Measurements from ENCODE around the gene OCIAD2.
"Not testable (repeated sequence)": the region's sequence is repeated elsewhere in the genome, so short reads cannot be mapped to it uniquely, and the experiment has no call there.

The OCIAD2 gene

DNA sequence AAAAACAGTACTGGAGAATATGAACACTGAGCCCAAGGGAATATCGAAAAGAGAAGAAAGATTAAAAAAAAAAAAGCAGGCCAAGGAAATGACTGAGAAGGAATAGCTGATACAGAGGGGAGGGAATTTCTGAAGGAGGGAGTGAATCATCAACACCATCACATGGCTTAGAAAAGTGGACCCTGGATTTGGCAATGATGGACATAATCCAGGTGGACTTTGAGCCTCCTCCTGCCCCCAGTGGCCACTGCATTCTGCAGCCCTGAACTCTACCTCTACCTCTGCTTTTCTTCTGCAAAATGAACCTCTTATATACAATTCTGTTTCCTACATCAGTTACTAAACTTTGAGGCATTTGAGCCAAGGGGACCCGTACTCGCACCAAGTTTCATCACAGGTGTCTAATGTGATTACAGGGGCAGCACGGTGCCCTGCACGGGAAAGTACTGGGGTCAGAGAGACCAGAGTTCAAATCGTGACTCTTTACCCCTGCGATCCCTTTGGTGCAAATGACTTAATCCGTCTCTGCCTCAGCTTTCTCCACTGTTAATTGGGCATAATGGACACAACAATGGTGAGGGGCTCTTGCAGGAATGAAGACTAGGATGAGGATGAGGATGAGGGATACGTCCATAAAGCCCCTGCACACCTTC, 1.1 kb downstream of the OCIAD2 start:
- no peak for DNase-seq

DNA sequence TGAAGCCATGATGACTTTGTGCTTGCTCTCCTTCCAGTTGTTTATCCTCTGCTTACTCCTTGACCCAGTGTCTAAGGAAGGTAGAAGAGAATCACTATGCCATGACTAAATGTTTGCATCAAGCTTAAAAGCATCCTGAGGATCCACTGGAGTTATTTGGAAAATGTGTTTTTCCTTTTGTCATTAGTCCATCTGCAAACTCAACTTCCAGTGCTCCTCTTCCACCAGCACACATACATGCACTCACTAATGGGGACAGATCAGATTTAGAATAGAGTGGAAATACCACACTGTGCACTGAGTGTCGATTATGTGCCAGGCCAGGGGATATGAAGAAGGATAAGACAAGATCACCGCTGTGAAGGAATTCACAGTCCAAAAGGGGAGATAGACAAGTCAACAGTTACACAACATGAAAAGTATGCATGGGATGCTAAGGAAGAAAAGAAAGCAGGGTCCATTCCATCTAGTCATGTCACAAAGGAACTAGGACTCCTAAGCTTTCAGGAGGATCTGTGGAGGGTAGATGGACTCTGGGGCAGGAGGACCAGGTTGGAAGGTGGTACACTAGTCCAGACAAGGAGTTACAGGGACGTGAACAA, 1.9 kb downstream of the OCIAD2 start:
- no peak for DNase-seq

DNA sequence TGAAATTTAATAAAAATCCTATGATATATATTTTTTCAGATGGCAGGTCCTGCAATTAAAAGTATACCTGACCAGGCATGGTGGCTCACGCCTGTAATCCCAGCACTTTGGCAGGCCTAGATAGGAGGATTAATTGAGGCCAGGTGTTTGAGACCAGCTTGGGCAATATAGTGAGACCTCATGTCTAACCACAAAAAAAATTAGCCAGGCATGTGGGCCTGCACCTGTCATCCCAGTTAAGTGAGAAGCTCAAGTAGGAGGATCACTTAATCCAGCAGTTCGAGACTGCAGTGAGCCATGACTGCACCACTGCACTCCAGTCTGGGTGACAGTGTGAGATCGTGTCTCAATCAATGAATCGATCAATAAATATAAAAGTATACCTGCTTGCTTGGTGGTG, 2.5 kb downstream of the OCIAD2 start:
- no peak for DNase-seq

DNA sequence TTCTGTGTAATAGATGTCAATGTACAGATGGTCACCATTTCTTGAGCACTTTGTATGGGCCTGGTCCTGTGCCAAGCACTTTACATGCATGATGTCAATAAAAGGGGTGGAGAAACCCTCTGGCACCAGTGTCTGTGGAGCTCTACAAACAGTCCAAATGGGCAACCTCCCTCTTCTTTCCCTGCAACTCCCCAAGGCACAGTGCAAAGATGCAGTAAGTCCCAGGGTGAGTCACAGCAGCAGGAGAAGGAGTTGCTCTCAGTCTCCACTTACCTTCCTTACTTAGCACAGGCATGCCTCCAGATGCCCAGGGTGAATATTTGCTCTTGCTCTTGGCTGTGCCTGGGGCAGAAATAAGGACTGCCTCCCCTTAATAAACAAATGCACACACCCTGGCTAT, 4.3 kb downstream of the OCIAD2 start:
- DNase-seq: no peak

DNA sequence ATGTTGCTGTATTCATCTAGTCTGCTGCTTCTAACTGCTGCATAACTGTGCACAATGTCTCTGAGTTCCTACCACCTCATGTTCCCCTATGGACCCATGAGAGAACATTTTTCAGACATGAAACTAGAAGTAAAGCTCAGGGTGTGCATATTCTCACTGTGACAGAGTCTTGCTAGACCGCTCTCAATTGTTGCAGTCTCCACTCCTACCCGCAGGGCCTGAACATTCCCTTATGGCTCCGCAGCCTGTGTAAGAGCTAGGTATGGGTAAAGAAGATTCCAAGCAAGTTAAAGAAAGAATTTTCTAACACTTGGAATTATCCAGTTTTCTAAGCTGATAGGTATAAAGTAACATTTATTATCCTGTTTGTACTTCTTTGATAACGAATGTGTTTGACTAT, 5.4 kb downstream of the OCIAD2 start:
- no peak for DNase-seq

DNA sequence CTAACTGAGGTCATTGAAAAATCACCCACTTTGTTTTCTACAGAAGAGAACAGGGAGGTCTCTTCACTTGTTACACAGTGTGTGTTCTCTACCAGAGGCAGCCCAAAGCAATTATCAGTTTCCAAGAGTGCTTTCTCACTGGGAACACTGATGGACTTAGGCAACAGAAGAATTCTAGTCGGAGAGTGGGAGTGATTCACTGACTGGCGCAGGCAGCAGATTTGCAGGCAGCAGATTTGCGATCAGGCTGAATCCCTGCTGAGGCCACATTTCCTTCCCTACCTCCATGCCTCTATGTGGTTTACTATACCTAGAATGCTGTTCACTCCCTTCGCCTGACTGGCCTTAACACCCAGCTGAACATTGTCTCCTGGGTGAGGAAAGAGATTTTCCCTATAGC, 6.6 kb downstream of the OCIAD2 start:
- DNase-seq: no peak

DNA sequence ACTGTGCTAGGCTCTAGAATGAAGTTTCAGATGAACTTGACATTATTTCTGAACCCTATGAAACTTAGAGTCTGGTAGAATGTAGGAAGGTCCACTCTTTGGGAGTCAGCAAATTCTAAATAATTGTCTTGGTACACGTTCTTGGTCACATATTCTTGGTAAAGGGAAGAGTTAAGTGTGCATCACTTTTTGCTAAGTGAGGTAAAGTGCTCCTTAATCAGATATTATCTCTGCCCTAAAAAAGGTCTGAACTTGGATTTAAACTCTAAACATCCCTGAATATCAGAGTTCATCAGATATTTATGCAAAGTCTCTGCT, 7.2 kb downstream of the OCIAD2 start:
- DNase-seq: no peak

DNA sequence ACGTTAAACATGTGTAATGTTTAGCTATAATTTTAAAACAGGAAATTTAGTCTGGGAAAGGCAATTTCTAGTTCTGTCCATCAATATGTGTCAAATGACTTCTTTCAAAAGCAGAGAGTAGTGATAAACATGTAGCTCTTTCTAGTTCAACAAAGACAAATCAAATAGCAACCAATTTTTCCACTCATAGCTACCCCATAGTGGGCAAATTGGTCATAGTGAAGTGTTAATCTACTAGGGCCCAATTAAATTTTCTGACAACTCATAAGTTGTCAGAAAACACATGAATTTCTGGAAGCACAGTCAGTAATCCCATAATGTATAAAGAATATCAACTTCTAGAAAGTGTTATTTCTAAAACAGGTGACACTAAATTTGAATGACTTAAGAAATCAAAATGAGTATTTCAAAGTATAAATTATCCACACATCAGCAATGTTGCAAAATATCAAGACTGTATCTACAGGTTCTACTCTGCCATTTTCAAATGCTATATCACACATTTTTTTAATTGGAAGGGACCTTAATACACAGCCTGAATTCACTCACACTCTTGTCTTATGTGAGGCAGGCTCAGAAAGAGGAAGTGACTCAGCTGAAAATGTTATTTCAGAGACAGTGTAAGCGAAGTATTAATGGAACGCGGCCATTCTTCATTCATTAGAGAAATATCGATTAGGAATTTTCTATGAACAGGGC, 7.7 kb downstream of the OCIAD2 start:
- DNase-seq: no peak

DNA sequence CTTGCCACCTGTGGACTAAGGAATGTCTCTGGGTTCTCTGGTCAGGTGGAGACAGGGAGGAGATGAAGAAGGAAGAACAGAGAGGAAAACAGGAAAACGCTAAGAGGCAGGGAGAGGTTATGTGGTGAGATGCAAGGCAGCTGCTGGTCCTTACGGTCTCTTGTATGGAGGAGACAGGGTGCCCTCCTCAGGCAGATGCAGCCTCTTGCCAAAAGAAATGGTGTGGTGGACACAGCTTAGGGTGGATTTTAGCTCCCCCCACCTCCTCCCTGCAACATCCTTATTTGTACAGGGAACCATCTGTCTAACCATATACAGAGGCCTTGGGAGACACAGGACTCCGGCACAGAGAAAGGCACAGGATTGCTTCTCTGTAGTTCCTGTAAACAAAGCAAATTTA, 9.7 kb downstream of the OCIAD2 start:
- no peak for DNase-seq

DNA sequence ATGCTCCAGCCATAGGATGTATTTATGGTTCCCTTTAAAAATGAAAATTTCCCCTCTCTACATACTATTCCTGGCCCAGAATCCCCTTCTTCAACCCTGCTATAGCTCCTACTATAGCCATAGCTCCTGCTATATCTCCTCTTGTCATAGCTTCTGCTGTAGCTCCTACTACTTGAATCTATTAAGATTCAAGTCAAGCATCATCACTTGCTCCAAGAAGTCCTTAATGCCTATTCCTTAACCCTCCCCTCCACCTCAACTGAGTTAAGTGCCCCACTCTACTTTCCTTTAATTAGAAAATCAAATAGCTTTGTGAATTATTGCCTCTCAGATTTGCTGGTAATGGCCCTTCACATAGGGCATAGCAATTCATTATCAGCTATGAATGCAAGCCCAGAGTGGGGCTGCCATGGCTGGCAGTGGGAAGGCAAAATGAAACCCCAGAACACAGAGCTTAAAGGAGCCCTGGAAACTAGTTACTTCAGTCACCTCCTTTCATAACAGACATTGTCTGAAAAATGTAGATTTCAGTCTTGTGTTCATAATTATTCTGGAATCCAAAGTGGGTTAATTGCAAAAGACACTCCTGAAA, 15.4 kb downstream of the OCIAD2 start:
- no peak for DNase-seq

DNA sequence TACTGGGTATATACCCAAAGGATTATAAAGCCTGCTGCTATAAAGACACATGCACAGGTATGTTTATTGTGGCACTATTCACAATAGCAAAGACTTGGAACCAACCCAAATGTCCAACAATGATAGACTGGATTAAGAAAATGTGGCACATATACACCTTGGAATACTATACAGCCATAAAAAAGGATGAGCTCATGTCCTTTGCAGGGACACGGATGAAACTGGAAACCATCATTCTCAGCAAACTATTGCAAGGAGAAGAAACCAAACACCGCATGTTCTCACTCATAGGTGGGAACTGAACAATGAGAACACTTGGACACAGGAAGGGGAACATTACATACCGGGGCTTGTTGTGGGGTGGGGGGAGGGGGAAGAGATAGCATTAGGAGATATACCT, 16.8 kb downstream of the OCIAD2 start:
- not testable (repeated sequence) for DNase-seq

DNA sequence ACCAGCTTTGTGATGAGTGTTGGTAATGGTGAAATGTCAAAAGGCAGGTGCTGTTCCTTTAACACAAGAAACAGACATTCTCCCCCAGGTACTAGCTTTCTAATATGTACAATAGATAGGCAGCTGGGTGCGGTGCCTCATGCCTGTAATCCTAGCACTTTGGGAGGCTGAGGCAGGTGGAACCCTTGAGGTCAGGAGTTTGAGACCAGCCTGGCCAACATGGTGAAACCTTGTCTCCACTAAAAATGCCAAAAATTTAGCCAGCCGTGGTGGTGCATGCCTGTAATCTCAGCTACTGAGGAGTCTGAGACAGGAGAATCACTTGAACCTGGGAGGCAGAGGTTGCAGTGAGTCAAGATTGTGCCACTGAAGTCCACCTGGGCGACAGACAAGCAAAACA, 24.9 kb downstream of the OCIAD2 start:
- not testable (repeated sequence) for DNase-seq

DNA sequence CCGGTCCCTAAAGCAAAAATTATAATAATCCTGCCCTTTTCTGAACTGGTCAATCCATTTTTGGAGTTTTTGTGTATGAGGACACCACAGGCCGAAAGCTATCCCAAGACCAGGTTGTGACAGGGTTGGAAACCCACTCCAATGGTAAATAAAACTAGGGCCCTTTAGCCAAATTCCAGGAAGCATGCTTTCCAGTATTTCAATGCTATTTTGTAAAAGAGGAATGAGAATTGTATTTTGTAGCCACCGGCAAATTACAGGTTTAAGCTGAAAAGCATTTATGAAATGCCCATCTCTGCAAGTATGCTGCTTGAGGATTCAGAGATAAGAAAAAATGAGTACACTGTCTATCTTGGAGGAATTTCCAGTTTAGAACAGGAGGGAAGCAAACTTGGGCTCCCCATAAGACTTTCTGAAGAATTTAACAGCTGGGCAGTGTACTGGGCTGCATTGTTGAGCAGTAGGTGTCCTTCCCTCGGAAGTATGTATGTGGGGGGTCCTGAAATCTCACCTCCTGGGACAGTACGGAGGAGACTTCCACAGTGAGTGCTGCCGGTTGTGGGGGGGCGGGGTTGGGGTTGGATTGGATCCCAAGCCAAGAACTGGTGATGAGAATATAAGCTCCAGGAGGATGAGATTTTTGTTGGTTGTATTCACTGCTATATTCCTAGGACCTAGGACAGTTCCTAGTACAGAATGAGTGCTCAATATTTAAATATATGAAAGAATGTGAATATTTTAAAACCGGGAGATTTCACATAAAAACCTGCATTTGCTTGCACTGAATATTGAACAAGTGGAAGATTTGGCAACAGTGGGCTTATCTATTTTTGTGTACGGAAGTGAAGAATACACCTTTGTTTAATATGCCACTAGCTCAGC, 26.8 kb downstream of the OCIAD2 start:
- no peak for DNase-seq

DNA sequence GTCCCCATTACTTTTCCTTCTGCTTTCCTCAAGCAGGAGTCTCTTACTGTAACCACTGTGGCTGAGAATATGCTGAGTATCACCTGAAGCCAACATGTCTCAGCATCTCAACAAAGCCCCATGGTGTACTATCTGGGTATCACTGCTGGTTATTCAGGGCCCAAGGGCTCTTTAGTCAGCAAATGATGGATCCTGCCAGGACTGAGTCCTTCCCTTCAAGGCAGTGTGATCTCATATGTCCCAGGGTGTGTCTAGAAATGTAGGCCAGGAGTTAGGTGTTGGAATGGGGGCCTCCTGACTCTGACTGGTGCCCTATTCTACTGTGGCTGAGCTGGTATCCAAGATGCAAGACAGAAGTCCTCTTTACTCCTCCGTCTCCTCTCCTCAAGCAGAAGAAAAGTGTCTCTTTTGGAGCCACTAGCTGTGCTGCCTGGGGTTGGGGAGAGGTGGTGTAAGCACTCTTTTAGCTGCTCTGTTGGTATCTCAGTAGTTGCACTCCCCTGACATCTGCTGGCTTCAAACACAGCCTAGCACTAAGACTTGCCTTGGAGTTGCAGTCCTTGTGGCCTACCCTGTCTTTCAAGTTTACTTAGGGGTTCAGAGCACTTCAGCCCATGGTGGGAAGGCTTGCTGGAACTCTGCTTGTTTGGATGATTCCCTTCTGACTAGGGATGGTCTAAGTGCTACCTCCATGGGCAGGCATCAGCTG, 28.6 kb downstream of the OCIAD2 start:
- no peak for DNase-seq

DNA sequence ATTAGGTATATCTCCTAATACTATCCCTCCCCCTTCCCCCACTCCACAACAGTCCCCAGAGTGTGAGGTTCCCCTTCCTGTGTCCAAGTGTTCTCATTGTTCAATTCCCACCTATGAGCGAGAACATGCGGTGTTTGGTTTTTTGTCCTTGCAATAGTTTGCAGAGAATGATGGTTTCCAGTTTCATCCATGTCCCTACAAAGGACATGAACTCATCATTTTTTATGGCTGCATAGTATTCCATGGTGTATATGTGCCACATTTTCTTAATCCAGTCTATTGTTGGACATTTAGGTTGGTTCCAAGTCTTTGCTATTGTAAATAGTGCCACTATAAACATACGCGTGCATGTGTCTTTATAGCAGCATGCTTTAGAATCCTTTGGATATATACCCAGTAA, 41.9 kb downstream of the OCIAD2 start:
- DNase-seq: not testable (repeated sequence)

DNA sequence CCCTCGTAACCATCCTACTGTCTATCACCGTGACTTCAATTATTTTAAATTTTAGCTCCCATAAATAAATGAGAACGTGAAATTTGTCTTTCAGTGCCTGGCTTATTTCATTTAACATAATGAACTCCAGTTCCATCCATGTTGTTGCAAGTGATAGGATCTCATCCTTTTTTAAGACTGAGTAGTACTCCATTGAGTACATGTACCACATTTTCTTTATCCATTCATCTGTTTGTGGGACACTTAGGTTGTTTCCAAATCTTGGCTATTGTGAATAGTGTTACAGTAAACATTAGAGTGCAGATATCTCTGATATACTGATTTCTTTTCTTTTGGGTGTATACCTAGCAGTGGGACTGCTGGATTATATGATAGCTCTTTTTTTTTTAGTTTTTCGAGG, 42.8 kb downstream of the OCIAD2 start:
- DNase-seq: no peak

DNA sequence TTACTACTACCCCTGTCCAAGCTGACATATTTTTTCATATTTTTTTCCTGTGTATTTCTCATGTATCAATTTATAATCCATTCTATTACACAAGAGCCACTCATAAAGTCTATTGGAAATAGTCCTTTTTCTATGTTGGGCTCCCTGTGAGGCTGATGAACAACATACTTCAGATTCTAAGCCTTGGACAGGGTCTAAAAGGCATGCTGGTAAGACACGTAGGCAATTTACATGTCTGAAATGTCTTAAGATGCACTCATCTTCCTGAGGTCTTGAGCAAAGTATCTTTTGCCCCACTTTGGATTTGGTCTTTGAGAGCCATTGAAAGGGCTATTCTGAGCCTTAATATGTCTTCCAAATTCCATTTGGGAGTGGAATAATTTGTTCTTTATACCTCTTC, 43.9 kb downstream of the OCIAD2 start:
- DNase-seq: no peak

DNA sequence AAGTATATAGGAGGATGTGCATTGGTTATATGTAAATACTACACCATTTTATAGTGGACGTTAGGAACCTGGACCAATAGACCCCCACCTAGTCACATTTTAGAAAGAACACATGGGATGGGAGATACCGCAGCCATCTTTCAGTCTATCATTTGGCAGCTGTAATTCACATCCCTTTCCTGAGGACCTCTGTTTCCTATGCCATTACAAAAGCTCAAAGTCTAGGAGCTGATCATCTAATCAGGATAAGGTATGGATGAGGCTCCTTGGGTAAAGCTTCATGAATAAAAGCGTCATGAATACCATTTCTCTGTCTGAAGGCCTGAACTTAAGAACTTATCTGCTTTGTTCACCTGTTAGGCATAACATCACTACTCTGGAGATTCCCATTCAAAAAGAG, 44.5 kb downstream of the OCIAD2 start:
- DNase-seq: no peak

DNA sequence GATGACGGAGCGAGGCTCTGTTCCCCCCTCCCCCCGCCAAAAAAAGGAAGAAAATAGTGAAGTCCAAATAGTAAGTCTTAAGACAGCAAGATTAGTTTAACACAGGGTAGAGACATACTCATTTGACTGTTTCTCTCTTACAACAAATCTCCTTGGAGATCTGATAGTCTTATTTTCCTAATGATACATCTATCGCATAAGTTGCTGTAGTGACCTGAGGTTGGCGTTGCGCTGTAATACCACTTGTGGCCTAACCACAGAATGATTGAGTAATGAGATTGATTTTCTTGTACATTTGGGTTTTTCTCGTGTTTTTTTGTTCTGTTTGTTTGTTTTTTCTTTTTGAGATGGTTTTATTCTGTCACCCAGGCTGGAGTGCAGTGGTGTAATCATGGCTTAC, 48.4 kb downstream of the OCIAD2 start:
- no peak for DNase-seq

DNA sequence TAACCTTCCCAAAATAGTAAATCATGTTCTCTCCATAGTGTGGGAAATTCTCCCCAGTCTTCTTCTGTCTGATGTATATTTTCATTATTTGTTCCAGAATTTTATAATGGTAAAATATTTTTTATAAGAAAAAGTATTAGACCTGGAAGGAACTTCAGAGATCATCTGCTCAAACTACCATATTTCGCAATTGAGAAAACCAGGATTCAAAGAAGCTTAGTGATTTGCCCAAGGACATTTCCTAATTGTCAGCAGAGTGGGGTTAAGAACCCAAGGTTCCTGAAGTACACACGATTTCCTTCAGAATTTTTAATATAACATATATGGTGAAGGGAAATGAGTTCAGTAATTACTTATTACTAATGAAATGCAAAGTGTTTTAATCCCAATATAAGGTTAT, 51.6 kb downstream of the OCIAD2 start:
- no peak for DNase-seq

DNA sequence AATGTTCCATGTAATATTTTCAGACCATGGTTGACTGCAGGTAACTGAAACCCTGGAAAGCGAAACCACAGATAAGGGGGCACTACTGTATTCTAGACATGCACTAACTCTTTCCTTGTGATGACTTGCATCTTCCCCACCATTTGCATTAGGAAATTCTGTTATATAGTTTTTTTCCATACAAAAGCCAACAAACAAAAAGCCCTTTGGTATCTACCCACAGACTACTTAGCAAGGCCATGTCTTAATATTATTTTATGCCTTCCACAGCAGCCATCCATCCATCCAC, 52.2 kb downstream of the OCIAD2 start:
- DNase-seq: no peak

DNA sequence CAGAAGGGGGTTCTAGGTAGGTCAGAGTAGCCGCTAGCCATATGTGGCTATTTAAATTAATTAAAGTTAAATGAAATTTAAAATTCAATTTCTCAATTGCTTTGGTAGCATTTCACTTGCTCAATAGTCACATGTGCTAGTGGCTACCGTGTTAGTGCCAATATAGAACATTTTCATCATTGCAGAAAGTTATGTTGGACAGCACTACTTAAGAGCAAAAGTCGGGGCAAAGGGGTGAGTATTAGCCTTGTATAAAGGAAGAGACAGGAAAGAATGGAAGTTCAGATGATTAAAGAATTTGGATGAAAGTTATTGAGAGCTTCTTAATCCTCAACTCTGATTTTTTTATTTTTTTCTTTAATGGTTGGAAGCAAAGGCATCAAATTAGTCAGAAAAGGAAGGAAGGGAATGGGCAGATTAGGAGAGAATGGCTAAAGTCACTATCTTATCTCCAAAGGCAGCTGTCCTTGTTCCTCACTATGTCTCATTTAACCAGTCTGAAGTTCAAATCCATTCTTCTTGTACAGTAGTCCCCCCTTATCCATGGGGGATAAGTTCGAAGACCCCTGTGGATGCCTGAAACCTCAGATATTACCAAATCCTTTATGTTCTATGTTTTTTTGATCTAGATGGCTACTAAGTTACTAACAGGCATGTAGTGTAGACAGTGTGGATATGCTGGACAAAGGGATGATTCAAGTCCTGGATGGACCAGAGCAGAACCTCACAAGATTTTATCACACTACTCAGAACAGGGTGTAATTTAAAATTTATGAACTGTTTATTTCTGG, 52.8 kb downstream of the OCIAD2 start:
- no peak for DNase-seq
